ENCODE data around the gene ZMYND12. TPM values are rescaled to one million over a fixed set of nuclear protein-coding genes. Genes with fewer than 3 reads are reported as not detected.

The ZMYND12 gene
- total RNA-seq, 1 experiment from 2014 or later, result 0.06 TPM

- DNase-seq (ENCODE audit: low read depth), result peak; percentile 47
Measured at GRCh38 chr1:42439940-42440339, 15.9 kb downstream of the ZMYND12 start.

- no peak for DNase-seq (ENCODE audit: low read depth)
Measured at GRCh38 chr1:42434340-42434739, 21.5 kb downstream of the ZMYND12 start.

- no peak for DNase-seq (ENCODE audit: low read depth)
Measured at GRCh38 chr1:42433369-42433768, 22.5 kb downstream of the ZMYND12 start.

GRCh38 chr1:42432714-42433113 is 23.1 kb downstream of the ZMYND12 start:
- DNase-seq (ENCODE audit: low read depth), result no peak

- DNase-seq (ENCODE audit: low read depth), result no peak
Measured at GRCh38 chr1:42431514-42431913, 24.3 kb downstream of the ZMYND12 start.

GRCh38 chr1:42430286-42431135 is 25.3 kb downstream of the ZMYND12 start:
- DNase-seq (ENCODE audit: low read depth), result no peak

- DNase-seq (ENCODE audit: low read depth), result no peak
Measured at GRCh38 chr1:42429603-42430002, 26.2 kb downstream of the ZMYND12 start.

- peak; percentile 11 for DNase-seq (ENCODE audit: low read depth)
Measured at GRCh38 chr1:42427240-42427639, 28.6 kb downstream of the ZMYND12 start.

GRCh38 chr1:42424201-42424600 is 31.6 kb downstream of the ZMYND12 start:
- peak; percentile 28 for DNase-seq (ENCODE audit: low read depth)

GRCh38 chr1:42423681-42424080 is 32.1 kb downstream of the ZMYND12 start:
- no peak for DNase-seq (ENCODE audit: low read depth)

- no peak for DNase-seq (ENCODE audit: low read depth)
Measured at GRCh38 chr1:42422737-42423136, 33.1 kb downstream of the ZMYND12 start.

GRCh38 chr1:42420911-42421585 is 34.8 kb downstream of the ZMYND12 start:
- peak; percentile 93 for DNase-seq (ENCODE audit: low read depth)

- no peak for DNase-seq (ENCODE audit: low read depth)
Measured at GRCh38 chr1:42420121-42420520, 35.7 kb downstream of the ZMYND12 start.

GRCh38 chr1:42419126-42419821 is 36.5 kb downstream of the ZMYND12 start:
- DNase-seq (ENCODE audit: low read depth), result no peak

GRCh38 chr1:42418516-42418915 is 37.3 kb downstream of the ZMYND12 start:
- DNase-seq (ENCODE audit: low read depth), result no peak

GRCh38 chr1:42417166-42417565 is 38.7 kb downstream of the ZMYND12 start:
- DNase-seq (ENCODE audit: low read depth), result no peak

GRCh38 chr1:42414551-42415496 is 41.0 kb downstream of the ZMYND12 start:
- no peak for DNase-seq (ENCODE audit: low read depth)

- no peak for DNase-seq (ENCODE audit: low read depth)
Measured at GRCh38 chr1:42403880-42404400, 51.9 kb downstream of the ZMYND12 start.

GRCh38 chr1:42399315-42400100 is 56.3 kb downstream of the ZMYND12 start:
- DNase-seq (ENCODE audit: low read depth), result no peak

All from Daoy (cell line).